ENCODE results near the gene RGL4. TPM values are rescaled to one million over a fixed set of nuclear protein-coding genes. Genes with fewer than 3 reads are reported as not detected.
A peak's percentile ranks its signal among the peaks of the same experiment; 100 is the strongest.
"Not testable (repeated sequence)": the region's sequence is repeated elsewhere in the genome, so short reads cannot be mapped to it uniquely, and the experiment has no call there.

RGL4 gene
- not detected for total RNA-seq
- long read RNA-seq, partial matches to known transcripts, result 1 of 1 reads
- long read RNA-seq, other reads (novel, unspliced or antisense), result 0 of 1 reads

DNA sequence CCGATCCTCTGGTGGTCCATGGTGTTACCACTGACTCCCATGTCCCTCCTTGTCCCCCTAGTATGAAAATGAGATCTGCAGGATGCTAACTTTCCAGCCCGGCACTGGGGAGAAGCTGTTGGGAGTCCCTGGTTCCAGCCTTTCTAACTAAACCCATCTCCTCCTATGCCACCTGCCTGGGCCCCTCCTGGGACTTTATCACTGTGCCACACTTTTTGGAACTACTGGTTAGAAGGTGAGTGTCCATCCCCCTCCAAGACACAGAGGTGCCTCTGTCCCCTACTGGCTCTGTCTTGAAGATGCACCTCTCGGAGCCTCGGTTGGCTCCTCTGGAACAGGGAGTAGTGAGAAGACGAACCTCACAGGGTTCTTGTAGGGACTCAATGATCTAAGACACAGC is at the start of gene RGL4:
Gene RGL4 (plus strand): TSS at position 301 of the 400 bp plus-strand sequence. CDS start 1,018 bp downstream, outside the sequence.
- intact Hi-C loops (cut with DNase I, micrococcal nuclease), result no loop called here

GRCh38 chr22:23646526-23646925 is 44.3 kb upstream of the RGL4 start:
- DNase-seq; ATAC-seq; intact Hi-C loops (cut with DNase I, micrococcal nuclease): not testable (repeated sequence)

More for the DNA sequence above, at the start of gene RGL4:
- no peak for DNase-seq
- ATAC-seq, result no peak

- intact Hi-C loops (cut with DNase I, micrococcal nuclease), result no loop called here
- no peak for ATAC-seq
Measured at GRCh38 chr22:23649071-23649501, 41.7 kb upstream of the RGL4 start.

GRCh38 chr22:23651676-23652075 is 39.1 kb upstream of the RGL4 start:
- ATAC-seq (no peak), DNase-seq (no peak)
- intact Hi-C loops (cut with DNase I, micrococcal nuclease), result no loop called here

More at GRCh38 chr22:23649071-23649501, 41.7 kb upstream of the RGL4 start:
- DNase-seq, result no peak

DNA sequence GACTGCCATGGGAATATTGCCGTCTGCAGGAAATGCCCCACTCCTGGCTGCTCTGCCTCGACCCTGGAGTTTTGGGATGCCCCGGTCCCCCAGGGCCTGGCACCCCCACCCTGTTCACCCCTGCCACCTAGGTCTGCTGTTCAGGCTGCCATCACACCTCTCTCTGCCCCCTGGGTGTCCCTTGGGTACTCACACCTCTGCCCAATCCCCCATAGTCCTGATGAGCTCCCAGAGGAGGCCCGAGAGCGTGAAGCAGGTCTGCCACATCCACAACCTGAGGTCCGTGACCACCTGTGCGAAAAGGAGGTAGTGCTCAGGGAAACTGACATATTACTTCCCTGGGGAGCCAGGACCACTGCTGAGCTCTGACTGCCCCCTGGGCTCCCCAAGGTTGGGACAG is 38.5 kb upstream of the RGL4 start:
- intact Hi-C loops (cut with DNase I, micrococcal nuclease), result no loop called here
- DNase-seq (no peak), ATAC-seq (no peak)

GRCh38 chr22:23652711-23653110 is 38.1 kb upstream of the RGL4 start:
- ATAC-seq (no peak), DNase-seq (no peak)
- intact Hi-C loops (cut with DNase I, micrococcal nuclease), result no loop called here

GRCh38 chr22:23655891-23656475 is 34.8 kb upstream of the RGL4 start:
- DNase-seq, result no peak
- ATAC-seq, result no peak
- intact Hi-C loops (cut with DNase I, micrococcal nuclease), result no loop called here

GRCh38 chr22:23657727-23658126 is 33.1 kb upstream of the RGL4 start:
- intact Hi-C loops (cut with DNase I, micrococcal nuclease), result no loop called here
- no peak for DNase-seq
- ATAC-seq, result no peak

GRCh38 chr22:23660381-23660780 is 30.4 kb upstream of the RGL4 start:
- DNase-seq; ATAC-seq; intact Hi-C loops (cut with DNase I, micrococcal nuclease): not testable (repeated sequence)

DNA sequence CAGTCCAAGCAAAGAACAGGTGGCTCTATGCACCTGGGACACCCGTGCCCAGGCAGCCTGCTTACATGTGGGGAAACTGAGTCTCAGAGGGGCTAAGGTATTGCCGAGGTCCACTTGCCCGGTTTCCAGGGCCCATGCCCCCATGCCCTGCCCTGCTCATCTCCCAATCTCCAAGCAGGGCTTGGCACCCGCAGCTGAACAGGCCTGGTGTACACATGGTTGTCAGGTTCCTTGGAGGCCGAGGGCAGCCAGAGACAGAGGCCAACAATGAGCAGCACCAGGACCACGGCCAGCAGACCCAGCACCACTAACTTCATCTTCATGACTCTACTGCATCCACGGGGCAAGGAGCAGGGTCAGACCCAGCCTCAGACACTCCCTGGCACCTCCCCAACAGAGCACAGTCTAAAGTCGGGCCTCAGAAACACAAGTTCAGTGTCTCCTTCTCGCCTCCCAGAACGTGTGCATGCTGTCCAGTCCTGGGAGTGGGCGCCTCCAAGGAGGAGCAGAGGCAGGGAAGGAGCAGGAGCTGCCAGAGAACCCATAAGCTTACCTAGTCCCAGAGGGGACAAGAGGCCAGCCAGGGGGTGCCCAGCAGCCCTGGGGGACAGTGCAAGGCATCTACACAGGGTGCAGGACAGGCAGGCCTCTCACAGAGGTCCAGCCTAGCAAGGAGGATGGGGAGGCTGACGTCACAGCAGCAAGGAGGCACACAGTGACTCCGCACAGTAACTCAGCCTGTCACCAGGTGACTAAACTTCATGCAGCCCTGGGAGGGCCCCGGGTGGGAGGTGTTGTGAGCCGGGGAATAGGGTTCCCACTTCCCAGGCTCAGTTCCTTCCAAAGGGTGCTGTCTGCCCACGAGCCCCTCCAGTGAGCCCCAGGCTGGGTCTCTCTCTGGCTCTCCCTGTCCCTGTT is 20.2 kb upstream of the RGL4 start:
- DNase-seq (no peak), ATAC-seq (no peak)
- intact Hi-C loops (cut with DNase I, micrococcal nuclease), result no loop called here

GRCh38 chr22:23671387-23671786 is 19.4 kb upstream of the RGL4 start:
- intact Hi-C loops (cut with DNase I, micrococcal nuclease); ATAC-seq; DNase-seq: not testable (repeated sequence)

GRCh38 chr22:23672307-23673049 is 18.3 kb upstream of the RGL4 start:
- DNase-seq; intact Hi-C loops (cut with DNase I, micrococcal nuclease): not testable (repeated sequence)
- ATAC-seq, result peak; percentile 3

DNA sequence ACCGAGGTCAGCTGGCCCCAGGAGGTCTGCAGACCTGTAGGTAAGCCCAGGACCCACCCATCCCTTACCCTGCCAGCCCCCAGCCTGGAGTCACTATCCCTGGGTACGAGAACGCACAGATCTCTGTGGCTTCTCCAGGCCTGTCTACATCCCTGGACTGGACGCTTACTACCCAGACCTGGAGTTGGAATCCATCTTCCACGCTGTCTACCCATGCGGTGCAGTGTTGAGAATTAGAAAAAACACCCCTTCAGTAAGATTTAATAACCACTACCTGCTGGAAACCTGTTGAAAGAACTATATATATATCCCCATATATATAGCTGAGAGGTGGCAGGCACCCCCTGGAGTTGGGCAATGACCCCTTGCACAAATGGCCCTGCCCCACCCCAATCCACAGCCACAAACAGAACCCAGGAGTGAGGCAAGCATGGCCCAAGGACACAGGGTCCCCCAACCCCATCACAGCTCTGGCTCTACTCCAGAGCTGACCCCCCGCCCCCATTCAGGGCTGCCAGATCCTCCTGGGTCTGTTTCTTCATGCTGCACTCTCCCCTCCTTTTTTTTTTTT is 17.7 kb upstream of the RGL4 start:
- DNase-seq (no peak), ATAC-seq (no peak)
- intact Hi-C loops (cut with DNase I, micrococcal nuclease), result no loop called here

- intact Hi-C loops (cut with DNase I, micrococcal nuclease), result no loop called here
- no peak for ATAC-seq
- no peak for DNase-seq
Measured at GRCh38 chr22:23673826-23674690, 16.8 kb upstream of the RGL4 start.

GRCh38 chr22:23674886-23675501 is 15.8 kb upstream of the RGL4 start:
- ATAC-seq; intact Hi-C loops (cut with DNase I, micrococcal nuclease): not testable (repeated sequence)
- DNase-seq, result peak in 1 of 2 donors; percentile 16

- intact Hi-C loops (cut with DNase I, micrococcal nuclease), result no loop called here
- DNase-seq (peak; percentile 63 to 75), ATAC-seq (peak; percentile 82)
Measured at GRCh38 chr22:23675502-23676415, 15.1 kb upstream of the RGL4 start.
